PC-9 (cell line): ENCODE data around the gene TMEM255A. TPM values are rescaled to one million over a fixed set of nuclear protein-coding genes. Genes with fewer than 3 reads are reported as not detected.

ENCODE experiments used
- BruUV-seq: library from RNA; stranded (reverse); fragments of 400-500 nt; replicated peaks from 2 replicates; lab custom pipeline; 2021; lab: Mats Ljungman, UMichigan
- CTCF ChIA-PET: fragments of 300-600 bp; sonication (Branson Sonifier 250); formaldehyde crosslinking; loops from one replicate; lab custom pipeline; 2022; ENCODE audit warnings: antibody characterized with exemption; lab: Charles Lee
- POLR2A ChIA-PET: fragments of 300-600 bp; sonication (Branson Sonifier 250); formaldehyde crosslinking; loops from one replicate; lab custom pipeline; 2022; ENCODE audit warnings: antibody characterized with exemption; ENCODE audit not compliant: unreplicated experiment; lab: Charles Lee
- DNase-seq, 2 experiments: peaks; one replicate each; pipeline versions ENCODE4 v3.0.0 to v3.0.0-alpha.2; 2015 to 2022; ENCODE audit warnings: mixed read lengths in 1 of 2
- H2AFZ ChIP-seq: fragments of 200-600 bp; sonication (generic); 2 replicates; pipeline ENCODE4 v1.8.1; 2017; ENCODE audit warnings: antibody characterized with exemption
- H3F3A ChIP-seq: fragments of 200-600 bp; sonication (generic); 2 replicates; pipeline ENCODE4 v1.8.1; 2017; ENCODE audit warnings: antibody characterized with exemption, mild to moderate bottlenecking, low read depth; ENCODE audit not compliant: insufficient read depth
- H3K27ac ChIP-seq: fragments of 200-600 bp; sonication (generic); 2 replicates; pipeline ENCODE4 v1.6.1; 2016; ENCODE audit warnings: mixed run types
- H3K27me3 ChIP-seq: fragments of 200-600 bp; sonication (generic); 2 replicates; pipeline ENCODE4 v1.6.1; 2016; ENCODE audit warnings: low read depth, mixed run types; ENCODE audit not compliant: insufficient read depth
- H3K36me3 ChIP-seq: fragments of 200-600 bp; sonication (generic); 2 replicates; pipeline ENCODE4 v1.6.1; 2016; ENCODE audit warnings: low read depth, mixed run types
- H3K4me1 ChIP-seq: fragments of 200-600 bp; sonication (generic); replicated peaks from 2 replicates; pipeline ENCODE4 v1.6.1; 2016; ENCODE audit warnings: mixed run types; ENCODE audit not compliant: insufficient read depth
- H3K4me2 ChIP-seq: fragments of 200-600 bp; sonication (generic); 2 replicates; pipeline ENCODE4 v1.6.1; 2017; ENCODE audit warnings: mixed run types
- H3K4me3 ChIP-seq: fragments of 200-600 bp; sonication (generic); 2 replicates; pipeline ENCODE4 v1.6.1; 2016; ENCODE audit warnings: mixed run types
- H3K79me2 ChIP-seq: fragments of 200-600 bp; sonication (generic); 2 replicates; pipeline ENCODE4 v1.6.1; 2017; ENCODE audit warnings: low read depth, mixed run types
- H3K9me2 ChIP-seq: fragments of 200-600 bp; sonication (generic); 2 replicates; pipeline ENCODE4 v1.8.1; 2017; ENCODE audit warnings: mild to moderate bottlenecking; ENCODE audit not compliant: insufficient read depth
- H3K9me3 ChIP-seq: fragments of 200-600 bp; sonication (generic); 2 replicates; pipeline ENCODE4 v1.8.1; 2016; ENCODE audit warnings: low read depth; ENCODE audit not compliant: insufficient read depth
- H4K20me1 ChIP-seq: fragments of 200-600 bp; sonication (generic); 2 replicates; pipeline ENCODE4 v1.8.1; 2017; ENCODE audit not compliant: insufficient read depth
- CTCF ChIP-seq: fragments of 200-600 bp; sonication (generic); conservative IDR thresholded peaks from 2 replicates; pipeline ENCODE4 v1.6.1; 2017; ENCODE audit warnings: mixed run types, antibody characterized with exemption, mild to moderate bottlenecking, moderate library complexity
- EZH2 ChIP-seq: fragments of 200-600 bp; sonication (generic); IDR thresholded peaks from 2 replicates; pipeline ENCODE4 v1.8.0; 2017; ENCODE audit warnings: antibody characterized with exemption, low read depth
- intact Hi-C: fragments of 100-400 bp; cut with micrococcal nuclease; formaldehyde crosslinking; loops from one replicate; pipeline ENCODE4 v1.10.0; 2022; ENCODE audit not compliant: unreplicated experiment
- total RNA-seq: library from RNA; stranded (reverse); gene quantifications from 2 replicates; pipeline ENCODE4 v1.2.3, GENCODE V29; 2021

The TMEM255A gene
- total RNA-seq, 1 experiment from 2014 or later, result 16.7 TPM

- DNase-seq, result no peak
- Histone ChIP-seq H3K36me3 (no peaks in the 10 kb centered on the region), H3K4me3 (no peak overlapping the region), H4K20me1 (no peaks in the 10 kb centered on the region), H3K9me2 (no peaks in the 10 kb centered on the region), H2AFZ (no peak overlapping the region), H3K27ac (no peak overlapping the region), H3K4me1 (peaks cover 12% of the 10 kb centered on the region), H3K4me2 (no peak overlapping the region), H3K79me2 (peaks cover 23% of the 10 kb centered on the region), H3K27me3 (no peaks in the 10 kb centered on the region), H3K9me3 (no peaks in the 10 kb centered on the region), H3F3A (peaks cover 1% of the 10 kb centered on the region; the same call in 1 of the 2 replicates)
- POLR2A ChIA-PET, result no interaction called here
- intact Hi-C loops, result no loop called here
- CTCF ChIA-PET, result interaction anchor here (0.7 kb wide), 1 partner anchor 412 kb away, joined by 3 read pairs; no protein-coding TSS in a partner anchor
- TF ChIP-seq CTCF (no peak), EZH2 (no peak)
- no TSS peak for BruUV-seq
Measured at GRCh38 chrX:120238933-120239332, 72.3 kb downstream of the TMEM255A start.

GRCh38 chrX:120236687-120237479 lies 74.4 kb downstream of the TMEM255A start:
- intact Hi-C loops, result no loop called here
- no peak overlapping the region for H3K27ac ChIP-seq
- peaks cover 2% of the 10 kb centered on the region; the same call in 1 of the 2 replicates for H3K79me2 ChIP-seq
- DNase-seq, result no peak
- ChIA-PET POLR2A (interaction anchor here (0.6 kb wide), 1 partner anchor 17 kb away, joined by 10 read pairs; no protein-coding TSS in a partner anchor), CTCF (no interaction called here)
- H3K4me2 ChIP-seq, result no peak overlapping the region
- no peaks in the 10 kb centered on the region for H3K36me3 ChIP-seq
- BruUV-seq, result no TSS peak
- no peaks in the 10 kb centered on the region for H4K20me1 ChIP-seq
- no peaks in the 10 kb centered on the region for H3F3A ChIP-seq
- H3K9me2 ChIP-seq, result no peaks in the 10 kb centered on the region
- no peaks in the 10 kb centered on the region for H3K4me1 ChIP-seq
- no peak overlapping the region for H2AFZ ChIP-seq
- H3K4me3 ChIP-seq, result no peak overlapping the region
- H3K27me3 ChIP-seq, result no peaks in the 10 kb centered on the region
- no peak for TF ChIP-seq CTCF
- no peak for TF ChIP-seq EZH2
- no peaks in the 10 kb centered on the region for H3K9me3 ChIP-seq

- no TSS peak for BruUV-seq
- Histone ChIP-seq H2AFZ (no peak overlapping the region), H3K9me2 (no peaks in the 10 kb centered on the region), H4K20me1 (no peaks in the 10 kb centered on the region), H3K79me2 (no peaks in the 10 kb centered on the region), H3F3A (no peaks in the 10 kb centered on the region), H3K27ac (no peak overlapping the region), H3K9me3 (no peaks in the 10 kb centered on the region), H3K4me1 (no peaks in the 10 kb centered on the region), H3K4me2 (no peak overlapping the region), H3K4me3 (no peak overlapping the region), H3K36me3 (no peaks in the 10 kb centered on the region), H3K27me3 (no peaks in the 10 kb centered on the region)
- CTCF ChIA-PET, result interaction anchor here (0.6 kb wide), 1 partner anchor 11 kb away, joined by 5 read pairs; no protein-coding TSS in a partner anchor
- POLR2A ChIA-PET, result no interaction called here
- intact Hi-C loops, result no loop called here
- no peak for TF ChIP-seq CTCF
- no peak for TF ChIP-seq EZH2
- DNase-seq, result no peak
Measured at GRCh38 chrX:120235284-120235683, 76.0 kb downstream of the TMEM255A start.
